Chondrocyte (in vitro differentiated cells): ENCODE measurements around the gene KCNAB2. TPM values are rescaled to one million over a fixed set of nuclear protein-coding genes. Genes with fewer than 3 reads are reported as not detected.

Source experiments
- DNase-seq: peaks from one replicate; pipeline ENCODE4 v3.0.0; 2021; ENCODE audit warnings: mixed read lengths, low spot score
- H3K27ac Mint-ChIP-seq: one replicate; pipeline ENCODE4 v1.8.0; 2021; ENCODE audit warnings: mild to moderate bottlenecking, moderate library complexity, mixed read lengths; ENCODE audit not compliant: unreplicated experiment
- H3K27me3 Mint-ChIP-seq: 2 replicates; pipeline ENCODE4 v1.8.0; 2021; ENCODE audit warnings: low read depth, mixed read lengths
- H3K36me3 Mint-ChIP-seq: 2 replicates; pipeline ENCODE4 v1.8.0; 2021; ENCODE audit warnings: low read depth, mixed read lengths
- H3K4me1 Mint-ChIP-seq: 2 replicates; pipeline ENCODE4 v1.8.0; 2021; ENCODE audit warnings: low read depth, mild to moderate bottlenecking, mixed read lengths
- H3K4me3 Mint-ChIP-seq: one replicate; pipeline ENCODE4 v1.8.0; 2021; ENCODE audit warnings: mild to moderate bottlenecking, moderate library complexity, mixed read lengths; ENCODE audit not compliant: unreplicated experiment
- H3K9me3 Mint-ChIP-seq: 2 replicates; pipeline ENCODE4 v1.8.0; 2021; ENCODE audit warnings: low read depth, mixed read lengths
- CTCF ChIP-seq: fragments of 200-600 bp; sonication (generic); IDR thresholded peaks from 2 replicates; pipeline ENCODE4 v1.5.0; 2021; ENCODE audit warnings: antibody characterized with exemption, mild to moderate bottlenecking, moderate library complexity
- total RNA-seq: library from RNA; stranded (reverse); gene quantifications from 3 replicates; pipeline ENCODE4 v1.2.1, GENCODE V29; 2021

The KCNAB2 gene
- total RNA-seq, 1 donor from 2014 or later = 5.2 TPM

GRCh38 chr1:6029351-6029750, 16.3 kb upstream of the KCNAB2 start:
- Mint-ChIP-seq H3K9me3 (no peaks in the 10 kb centered on the region), H3K27me3 (peaks cover 27% of the 10 kb centered on the region), H3K4me1 (no peaks in the 10 kb centered on the region), H3K36me3 (no peaks in the 10 kb centered on the region), H3K4me3 (no peak overlapping the region), H3K27ac (no peak overlapping the region)
- no peak for DNase-seq
- TF ChIP-seq CTCF = no peak

- H3K27ac Mint-ChIP-seq = no peak overlapping the region
- no peak for DNase-seq
- no peak for TF ChIP-seq CTCF
- H3K9me3 Mint-ChIP-seq = no peaks in the 10 kb centered on the region
- peaks cover 31% of the 10 kb centered on the region for H3K27me3 Mint-ChIP-seq
- no peak overlapping the region for H3K4me3 Mint-ChIP-seq
- no peaks in the 10 kb centered on the region for H3K4me1 Mint-ChIP-seq
- H3K36me3 Mint-ChIP-seq = no peaks in the 10 kb centered on the region
These were observed 15.6 kb upstream of the KCNAB2 start for GRCh38 chr1:6030132-6030531.

GRCh38 chr1:6030547-6031261, 15.0 kb upstream of the KCNAB2 start:
- DNase-seq = no peak
- peaks cover 34% of the 10 kb centered on the region for H3K27me3 Mint-ChIP-seq
- H3K27ac Mint-ChIP-seq = no peak overlapping the region

GRCh38 chr1:6033124-6033523, 12.6 kb upstream of the KCNAB2 start:
- DNase-seq = no peak
- no peak for TF ChIP-seq CTCF
- Mint-ChIP-seq H3K27ac (no peak overlapping the region), H3K36me3 (no peaks in the 10 kb centered on the region), H3K27me3 (peaks cover 34% of the 10 kb centered on the region), H3K4me1 (peaks cover 8% of the 10 kb centered on the region), H3K9me3 (no peaks in the 10 kb centered on the region), H3K4me3 (no peak overlapping the region)

More at GRCh38 chr1:6030547-6031261, 15.0 kb upstream of the KCNAB2 start:
- Mint-ChIP-seq H3K4me3 (no peak overlapping the region), H3K9me3 (no peaks in the 10 kb centered on the region), H3K36me3 (no peaks in the 10 kb centered on the region), H3K4me1 (no peaks in the 10 kb centered on the region)
- TF ChIP-seq CTCF = no peak

- H3K9me3 Mint-ChIP-seq = no peaks in the 10 kb centered on the region
- H3K36me3 Mint-ChIP-seq = no peaks in the 10 kb centered on the region
- no peak for DNase-seq
- H3K27me3 Mint-ChIP-seq = peaks cover 33% of the 10 kb centered on the region
- peak; percentile 80 for TF ChIP-seq CTCF
- H3K27ac Mint-ChIP-seq = no peak overlapping the region
- peaks cover 8% of the 10 kb centered on the region for H3K4me1 Mint-ChIP-seq
- no peak overlapping the region for H3K4me3 Mint-ChIP-seq
These were observed 11.5 kb upstream of the KCNAB2 start for GRCh38 chr1:6033986-6034749.
